ENCODE measurements around the gene PSORS1C1. TPM values are rescaled to one million over a fixed set of nuclear protein-coding genes. Genes with fewer than 3 reads are reported as not detected.
"Not testable (repeated sequence)": the region's sequence is repeated elsewhere in the genome, so short reads cannot be mapped to it uniquely, and the experiment has no call there.

Gene PSORS1C1, protein sequence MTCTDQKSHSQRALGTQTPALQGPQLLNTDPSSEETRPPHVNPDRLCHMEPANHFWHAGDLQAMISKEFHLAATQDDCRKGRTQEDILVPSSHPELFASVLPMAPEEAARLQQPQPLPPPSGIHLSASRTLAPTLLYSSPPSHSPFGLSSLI
- not detected for total RNA-seq

DNA sequence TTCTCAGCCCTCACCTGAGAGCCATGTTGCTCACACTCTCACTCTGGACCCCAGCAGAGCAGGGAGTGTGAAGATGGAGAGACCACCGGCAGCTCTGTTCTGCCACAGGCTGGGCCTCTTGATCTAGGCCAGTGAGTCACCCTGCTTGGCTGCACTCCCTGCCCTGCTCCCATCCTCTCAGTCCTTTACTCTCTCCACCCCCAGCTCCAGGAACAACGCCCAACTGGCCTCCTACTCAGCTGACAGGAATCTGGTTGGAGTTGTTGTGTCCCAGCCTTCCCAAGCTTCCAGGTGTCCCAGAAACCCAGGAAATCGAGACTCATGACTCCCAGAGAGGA, at the start of gene PSORS1C1:
Gene PSORS1C1 (plus strand): TSS at position 260 of the 338 bp plus-strand sequence. CDS start 14,833 bp downstream, outside the sequence.
- H3K4me3 Mint-ChIP-seq = no peak within 1 kb of the TSS
- peaks cover 25 to 44% of the 10 kb centered on the region in 2 donors for H3K27me3 Mint-ChIP-seq
- H3K4me1 Mint-ChIP-seq (ENCODE audit: low read depth in 2 of 2) = peaks cover 0 to under 1% of the 10 kb centered on the region in 2 donors
- H3K36me3 Mint-ChIP-seq = no peaks in the 10 kb centered on the region
- ATAC-seq (no peak), DNase-seq (ENCODE audit: low spot score) (no peak)
- no peaks in the 10 kb centered on the region for H3K9me3 Mint-ChIP-seq
- no peak within 1 kb of the TSS for H3K27ac Mint-ChIP-seq

DNA sequence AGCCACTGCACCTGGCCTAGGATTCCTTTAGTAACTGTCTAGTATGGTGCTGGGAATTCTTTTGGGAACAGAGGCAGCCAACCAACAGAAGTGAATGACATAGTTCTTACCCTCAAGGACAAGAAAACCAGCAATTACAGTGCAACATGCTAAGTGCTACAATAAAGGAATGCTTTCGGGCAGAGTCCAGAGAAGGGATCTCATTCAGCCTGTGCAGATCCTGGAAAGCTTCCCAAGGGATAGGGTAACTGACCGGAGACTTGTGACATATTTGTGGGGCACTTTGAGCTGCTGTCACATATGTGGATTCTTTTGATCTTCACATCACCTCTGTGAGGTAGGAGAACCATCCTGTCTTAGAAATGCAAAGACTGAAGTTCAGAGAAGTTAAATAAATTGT, 49.0 kb upstream of the PSORS1C1 start:
- Mint-ChIP-seq H3K36me3 (no peaks in the 10 kb centered on the region), H3K27me3 (peaks cover 0 to under 1% of the 10 kb centered on the region in 2 donors), H3K4me1 (ENCODE audit: low read depth in 2 of 2) (no peaks in the 10 kb centered on the region), H3K9me3 (no peaks in the 10 kb centered on the region), H3K4me3 (no peak overlapping the region), H3K27ac (no peak overlapping the region)
- ATAC-seq (no peak), DNase-seq (ENCODE audit: low spot score) (no peak)

- not testable (repeated sequence) for H3K36me3 Mint-ChIP-seq; H3K27ac Mint-ChIP-seq; H3K27me3 Mint-ChIP-seq; H3K9me3 Mint-ChIP-seq; H3K4me3 Mint-ChIP-seq; ATAC-seq; DNase-seq (ENCODE audit: low spot score); H3K4me1 Mint-ChIP-seq (ENCODE audit: low read depth in 2 of 2)
These were observed 47.6 kb upstream of the PSORS1C1 start for GRCh38 chr6:31067028-31067427.

GRCh38 chr6:31067891-31068668, 46.5 kb upstream of the PSORS1C1 start:
- not testable (repeated sequence) for H3K27me3 Mint-ChIP-seq; H3K27ac Mint-ChIP-seq; H3K9me3 Mint-ChIP-seq; H3K4me1 Mint-ChIP-seq (ENCODE audit: low read depth in 2 of 2); H3K36me3 Mint-ChIP-seq; ATAC-seq; H3K4me3 Mint-ChIP-seq; DNase-seq (ENCODE audit: low spot score)

DNA sequence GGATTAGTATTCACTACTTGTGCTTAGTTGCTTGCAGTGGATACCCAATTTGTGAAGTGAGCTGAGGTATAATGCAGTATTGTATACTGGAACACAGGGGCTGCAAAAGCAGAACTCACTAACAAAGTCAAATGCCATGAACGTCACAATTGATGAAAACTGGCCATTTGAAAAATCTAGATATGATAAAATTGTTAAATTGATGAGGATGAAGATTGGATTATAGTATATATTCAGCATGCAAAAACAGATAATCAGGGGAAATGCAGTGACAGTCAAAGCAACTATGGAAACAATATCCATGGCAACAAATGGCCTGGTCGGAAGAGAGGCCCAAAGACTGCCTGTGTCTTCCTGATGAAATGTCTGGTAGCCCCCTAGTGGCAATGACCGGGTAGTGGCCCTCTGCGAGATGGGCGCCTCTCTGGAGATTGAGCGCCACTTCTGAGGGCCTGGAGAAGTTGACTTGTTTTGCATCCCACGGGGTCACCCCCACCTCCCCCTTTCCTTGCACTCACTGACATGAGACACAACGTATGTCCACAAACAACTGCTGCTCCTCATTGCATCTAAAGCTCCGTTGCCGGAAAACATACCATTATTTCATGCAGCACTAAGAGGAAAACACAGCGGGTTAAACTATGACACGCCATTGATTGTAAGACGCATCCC, 45.8 kb upstream of the PSORS1C1 start:
- H3K4me3 Mint-ChIP-seq = no peak overlapping the region
- H3K27ac Mint-ChIP-seq = no peak overlapping the region
- ATAC-seq = peak; percentile 73 to 86
- H3K4me1 Mint-ChIP-seq (ENCODE audit: low read depth in 2 of 2) = no peaks in the 10 kb centered on the region
- H3K36me3 Mint-ChIP-seq = no peaks in the 10 kb centered on the region
- no peaks in the 10 kb centered on the region for H3K9me3 Mint-ChIP-seq
- H3K27me3 Mint-ChIP-seq = no peaks in the 10 kb centered on the region
- peak; percentile 67 for DNase-seq (ENCODE audit: low spot score)

- Mint-ChIP-seq H3K4me1 (ENCODE audit: low read depth in 2 of 2) (no peaks in the 10 kb centered on the region), H3K36me3 (no peaks in the 10 kb centered on the region), H3K27ac (no peak overlapping the region), H3K4me3 (no peak overlapping the region), H3K27me3 (no peaks in the 10 kb centered on the region), H3K9me3 (no peaks in the 10 kb centered on the region)
- ATAC-seq = no peak
- DNase-seq (ENCODE audit: low spot score) = no peak
These were observed 43.8 kb upstream of the PSORS1C1 start for GRCh38 chr6:31070711-31071197.

DNA sequence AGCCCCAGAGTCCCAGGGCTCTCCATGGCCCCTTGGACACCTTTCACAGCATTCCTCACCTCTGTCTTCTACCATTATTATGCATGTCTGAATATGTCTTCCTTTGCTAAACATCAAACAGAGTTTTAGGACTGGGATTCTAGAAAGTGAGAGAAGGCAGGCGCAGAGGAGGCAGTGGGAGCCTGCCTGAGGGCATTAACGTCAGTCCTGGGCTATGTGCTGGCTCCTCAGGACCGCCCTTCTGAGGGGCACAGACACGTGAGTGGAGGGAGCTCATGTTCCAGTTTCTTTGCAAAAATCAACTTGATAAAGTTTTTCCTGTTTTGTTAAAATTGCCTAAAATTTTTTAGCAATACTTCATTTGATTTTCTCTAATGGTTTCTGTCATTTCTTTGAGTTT, 40.2 kb upstream of the PSORS1C1 start:
- Mint-ChIP-seq H3K27ac (no peak overlapping the region), H3K27me3 (no peaks in the 10 kb centered on the region), H3K9me3 (no peaks in the 10 kb centered on the region), H3K4me3 (no peak overlapping the region), H3K36me3 (no peaks in the 10 kb centered on the region), H3K4me1 (ENCODE audit: low read depth in 2 of 2) (no peaks in the 10 kb centered on the region)
- ATAC-seq = no peak
- no peak for DNase-seq (ENCODE audit: low spot score)

- no peak for ATAC-seq
- Mint-ChIP-seq H3K27ac (no peak overlapping the region), H3K27me3 (peaks cover 3 to 8% of the 10 kb centered on the region in 2 donors)
These were observed 39.1 kb upstream of the PSORS1C1 start for GRCh38 chr6:31075528-31075927.

DNA sequence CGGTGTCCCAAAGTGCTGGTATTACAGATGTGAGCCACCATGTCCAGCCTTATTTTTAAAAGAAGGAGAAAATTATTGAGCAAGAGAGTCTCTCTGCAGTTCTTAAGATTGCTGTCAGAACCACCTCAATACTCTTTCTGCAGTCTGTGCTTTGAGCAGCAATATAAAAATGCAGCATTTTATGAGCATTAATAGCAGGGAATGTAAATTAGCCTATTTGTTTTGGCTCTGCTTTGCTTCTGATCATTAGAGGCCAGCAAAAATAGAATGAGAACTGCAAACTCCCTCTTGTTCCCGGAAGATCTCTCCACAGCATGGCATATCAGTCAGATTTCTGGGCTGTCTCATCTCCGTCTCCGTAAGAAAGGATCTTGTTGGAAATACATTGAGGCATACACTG, 38.0 kb upstream of the PSORS1C1 start:
- Mint-ChIP-seq H3K4me3 (no peak overlapping the region), H3K27ac (no peak overlapping the region), H3K27me3 (peaks cover 3 to 8% of the 10 kb centered on the region in 2 donors), H3K36me3 (no peaks in the 10 kb centered on the region), H3K9me3 (no peaks in the 10 kb centered on the region), H3K4me1 (ENCODE audit: low read depth in 2 of 2) (peaks cover 4 to 7% of the 10 kb centered on the region in 2 donors)
- ATAC-seq (no peak), DNase-seq (ENCODE audit: low spot score) (no peak)

More at GRCh38 chr6:31075528-31075927, 39.1 kb upstream of the PSORS1C1 start:
- Mint-ChIP-seq H3K4me1 (ENCODE audit: low read depth in 2 of 2) (peaks cover 4 to 7% of the 10 kb centered on the region in 2 donors), H3K36me3 (no peaks in the 10 kb centered on the region), H3K9me3 (no peaks in the 10 kb centered on the region), H3K4me3 (no peak overlapping the region)
- no peak for DNase-seq (ENCODE audit: low spot score)

DNA sequence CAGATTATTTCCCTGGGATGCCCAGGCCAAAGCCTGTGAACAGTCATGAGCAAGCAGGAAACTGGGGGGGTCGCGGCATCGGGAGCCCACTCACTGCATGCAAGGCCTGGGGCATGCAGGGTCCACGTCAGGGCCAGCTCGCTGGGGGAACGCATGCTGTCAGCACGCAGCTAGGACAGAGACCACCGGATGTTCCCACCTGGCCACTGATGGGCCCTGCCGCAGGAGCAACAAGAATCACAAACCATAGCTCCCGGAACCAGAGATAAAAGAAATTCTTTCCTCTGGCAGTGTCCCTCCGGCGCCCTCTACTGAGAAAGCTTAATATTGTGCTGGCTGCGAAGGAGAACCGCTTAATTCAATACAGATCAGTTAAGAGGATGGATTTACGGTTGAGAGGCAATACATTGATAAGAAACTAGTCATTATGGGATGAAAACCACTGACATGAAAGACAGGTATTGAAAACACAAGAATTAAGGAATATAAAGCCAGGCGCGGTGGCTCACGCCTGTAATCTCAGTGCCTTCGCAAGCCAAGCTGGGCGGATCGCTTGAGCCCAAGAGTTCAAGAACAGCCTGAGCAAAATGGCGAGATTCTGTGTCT, 34.8 kb upstream of the PSORS1C1 start:
- ATAC-seq (peak; percentile 55 to 58), DNase-seq (ENCODE audit: low spot score) (peak; percentile 70)
- no peaks in the 10 kb centered on the region for H3K36me3 Mint-ChIP-seq
- no peaks in the 10 kb centered on the region for H3K9me3 Mint-ChIP-seq
- H3K27me3 Mint-ChIP-seq = peaks cover 8 to 9% of the 10 kb centered on the region in 2 donors
- H3K4me1 Mint-ChIP-seq (ENCODE audit: low read depth in 2 of 2) = peaks cover 4 to 7% of the 10 kb centered on the region in 2 donors
- peak overlapping the region in 1 of 2 donors; percentile 58 for H3K27ac Mint-ChIP-seq
- H3K4me3 Mint-ChIP-seq = no peak overlapping the region

- peaks cover 8 to 18% of the 10 kb centered on the region in 2 donors for H3K27me3 Mint-ChIP-seq
- H3K4me1 Mint-ChIP-seq (ENCODE audit: low read depth in 2 of 2) = peaks cover 5 to 7% of the 10 kb centered on the region in 2 donors
- H3K4me3 Mint-ChIP-seq = no peak overlapping the region
- H3K9me3 Mint-ChIP-seq = no peaks in the 10 kb centered on the region
- DNase-seq (ENCODE audit: low spot score) (no peak), ATAC-seq (no peak)
- no peak overlapping the region for H3K27ac Mint-ChIP-seq
- H3K36me3 Mint-ChIP-seq = no peaks in the 10 kb centered on the region
These were observed 32.7 kb upstream of the PSORS1C1 start for GRCh38 chr6:31081872-31082271.

DNA sequence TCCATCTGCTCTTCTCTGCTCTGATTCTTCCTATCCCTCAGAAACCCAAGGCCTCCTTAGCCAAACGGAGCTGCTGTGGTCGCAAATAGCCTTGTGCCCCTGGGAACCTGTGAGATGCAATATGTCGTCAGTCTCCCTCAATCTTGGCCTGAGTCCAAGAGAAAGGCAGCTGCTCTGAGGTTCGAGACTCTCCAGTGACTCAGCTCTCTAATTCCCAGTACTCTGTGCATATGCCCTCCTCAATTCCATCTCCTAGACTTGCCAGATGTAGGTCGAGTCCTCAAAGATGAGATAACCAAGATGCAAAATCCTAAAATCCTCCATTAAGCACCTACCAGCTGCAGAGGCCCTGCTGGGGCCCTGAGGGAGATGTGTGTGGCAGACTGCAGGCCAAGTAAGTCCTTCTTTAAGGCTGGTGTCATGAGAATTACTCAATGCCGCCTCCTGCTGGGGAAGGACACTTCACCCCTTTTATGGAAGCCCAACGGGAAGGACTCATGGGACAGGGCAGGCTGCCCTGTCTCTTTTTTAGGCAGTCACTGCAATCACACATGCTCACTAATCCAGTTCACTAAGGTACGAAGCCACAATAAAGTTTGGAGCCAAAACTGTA, 30.8 kb upstream of the PSORS1C1 start:
- Mint-ChIP-seq H3K36me3 (no peaks in the 10 kb centered on the region), H3K27me3 (peaks cover 8 to 24% of the 10 kb centered on the region in 2 donors), H3K9me3 (no peaks in the 10 kb centered on the region), H3K4me3 (no peak overlapping the region), H3K4me1 (ENCODE audit: low read depth in 2 of 2) (peaks cover 10 to 13% of the 10 kb centered on the region in 2 donors), H3K27ac (no peak overlapping the region)
- no peak for ATAC-seq
- DNase-seq (ENCODE audit: low spot score) = no peak

DNA sequence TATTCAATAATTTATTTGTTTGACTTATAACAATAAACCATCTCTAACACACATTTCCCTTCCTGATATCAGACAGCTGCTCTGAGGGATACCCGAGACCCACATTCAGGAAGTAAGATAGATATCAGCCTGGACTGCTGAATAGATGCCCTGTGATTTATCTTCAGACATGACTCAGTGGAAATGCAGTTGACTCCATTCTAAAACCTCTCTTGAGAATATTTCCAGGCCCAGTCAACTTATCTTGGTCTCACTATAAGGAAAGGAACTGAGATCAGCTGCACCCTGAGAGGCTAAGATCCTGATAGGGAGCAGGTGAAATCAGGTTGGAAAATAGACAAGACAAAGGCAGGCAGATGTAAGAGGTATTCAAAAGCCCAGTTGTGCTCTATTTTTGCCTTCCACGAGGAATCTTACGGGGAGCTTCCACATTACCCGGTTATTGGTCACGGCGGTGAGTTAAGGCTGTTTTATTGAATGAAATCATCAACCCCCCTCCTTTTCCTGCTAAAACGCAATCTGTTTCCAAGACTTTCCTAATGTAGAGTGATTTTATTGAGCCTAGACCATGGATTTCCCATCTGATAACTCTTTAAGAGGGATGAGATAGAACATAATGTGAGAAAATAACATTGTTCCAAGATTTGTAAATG, 27.7 kb upstream of the PSORS1C1 start:
- Mint-ChIP-seq H3K4me3 (no peak overlapping the region), H3K27me3 (peaks cover 0 to 20% of the 10 kb centered on the region in 2 donors), H3K9me3 (no peaks in the 10 kb centered on the region), H3K4me1 (ENCODE audit: low read depth in 2 of 2) (peaks cover 7% of the 10 kb centered on the region in 2 donors), H3K27ac (no peak overlapping the region), H3K36me3 (no peaks in the 10 kb centered on the region)
- DNase-seq (ENCODE audit: low spot score) = no peak
- no peak for ATAC-seq

Measured in natural killer cell treated with Interleukin-12 subunit alpha and Interleukin-12 subunit beta and Interleukin-15 and Interleukin-18, amount 100 ng/mL, for 72 hours (primary cell).